K562 (cell line): Measurements from ENCODE around the gene PBXIP1. TPM values are rescaled to one million over a fixed set of nuclear protein-coding genes. Genes with fewer than 3 reads are reported as not detected.
A peak's percentile ranks its signal among the peaks of the same experiment; 100 is the strongest.

ENCODE experiments used
- CBX5 ChIP-seq: IDR thresholded peaks from 2 replicates; pipeline ENCODE4 v1.6.1; 2014; ENCODE audit warnings: low read depth, borderline replicate concordance
- CEBPG ChIP-seq, 3 experiments: fragments of 200-800 bp in 1 of 3; sonication (Bioruptor generic) in 1 of 3; sonication (generic) in 1 of 3; formaldehyde crosslinking in 1 of 3; IDR thresholded peaks in 2 of 3; conservative IDR thresholded peaks in 1 of 3; 2 replicates each; pipeline versions ENCODE4 v1.6.1 to v1.8.0; 2016 to 2022; ENCODE audit warnings: missing compliant biosample characterization in 2 of 3, missing genetic modification characterization in 2 of 3, mild to moderate bottlenecking in 1 of 3, missing genetic modification reagents in 1 of 3
- CHD1 ChIP-seq: fragments of 200-600 bp; sonication (generic); IDR thresholded peaks from one replicate; pipeline ENCODE4 v1.6.1; 2012; ENCODE audit warnings: mild to moderate bottlenecking, moderate library complexity, low read length, inconsistent platforms
- DDX20 ChIP-seq: fragments of 450-650 bp; IDR thresholded peaks from 2 replicates; pipeline ENCODE4 v1.6.1; 2016; ENCODE audit warnings: missing genetic modification characterization, low read depth, mild to moderate bottlenecking, missing compliant biosample characterization, moderate library complexity
- GTF2B ChIP-seq: IDR thresholded peaks from 2 replicates; pipeline ENCODE4 v1.6.1; 2011; ENCODE audit not compliant: insufficient read length; ENCODE audit errors: extremely low read depth
- HNRNPK ChIP-seq: fragments of 200-400 bp; formaldehyde crosslinking; IDR thresholded peaks from one replicate; pipeline ENCODE4 v1.6.1; 2018; ENCODE audit warnings: mild to moderate bottlenecking, low read depth, low read length; ENCODE audit not compliant: poor library complexity, severe bottlenecking
- NFE2 ChIP-seq: IDR thresholded peaks from 2 replicates; pipeline ENCODE4 v1.6.1; 2014; ENCODE audit warnings: antibody characterized with exemption, low read depth
- PCBP2 ChIP-seq: fragments of 200-400 bp; formaldehyde crosslinking; IDR thresholded peaks from 2 replicates; pipeline ENCODE4 v1.6.1; 2018; ENCODE audit warnings: low read length, low read depth, mild to moderate bottlenecking, moderate library complexity; ENCODE audit not compliant: poor library complexity, severe bottlenecking
- RAD21 ChIP-seq, 2 experiments: fragments of 250-450 bp in 1 of 2; fragments of 450-650 bp in 1 of 2; sonication (Bioruptor Pico) in 1 of 2; formaldehyde crosslinking in 1 of 2; IDR thresholded peaks in 1 of 2; conservative IDR thresholded peaks in 1 of 2; 2 replicates each; pipeline versions ENCODE4 v1.4.0 to v1.8.0; 2020 to 2022; ENCODE audit warnings: mild to moderate bottlenecking in 2 of 2, moderate library complexity in 1 of 2
- RBFOX2 ChIP-seq: fragments of 200-400 bp; formaldehyde crosslinking; IDR thresholded peaks from 2 replicates; pipeline ENCODE4 v1.6.1; 2017; ENCODE audit warnings: low read depth, mild to moderate bottlenecking, low read length, moderate library complexity
- SLC30A9 ChIP-seq: fragments of 250-450 bp; sonication (Bioruptor Pico); IDR thresholded peaks from 2 replicates; pipeline ENCODE4 v1.8.0; 2022; ENCODE audit warnings: mild to moderate bottlenecking, moderate library complexity
- ZBTB7A ChIP-seq: IDR thresholded peaks from 2 replicates; pipeline ENCODE4 v1.6.1; 2011; ENCODE audit warnings: low read depth, mild to moderate bottlenecking, low read length, moderate library complexity, borderline replicate concordance; ENCODE audit not compliant: control insufficient read depth
- ZNF165 ChIP-seq: fragments of 250-450 bp; sonication (Bioruptor Pico); IDR thresholded peaks from 2 replicates; pipeline ENCODE4 v1.4.0; 2020; ENCODE audit warnings: borderline replicate concordance
- ZNF584 ChIP-seq: fragments of 200-800 bp; sonication (Bioruptor generic); IDR thresholded peaks from 2 replicates; pipeline ENCODE4 v1.6.1; 2016; ENCODE audit warnings: low read depth, mild to moderate bottlenecking, missing genetic modification characterization, missing compliant biosample characterization
- ZNF75A ChIP-seq: fragments of 450-650 bp; formaldehyde crosslinking; IDR thresholded peaks from 2 replicates; pipeline ENCODE4 v1.4.0; 2020; ENCODE audit warnings: mild to moderate bottlenecking
- ZNF764 ChIP-seq: fragments of 250-450 bp; sonication (Bioruptor Pico); IDR thresholded peaks from 2 replicates; pipeline ENCODE4 v1.4.0; 2020; ENCODE audit warnings: low read depth, mild to moderate bottlenecking, moderate library complexity
- polyA plus RNA-seq, 8 experiments: library from polyadenylated mRNA; depleted of rRNA in 4 of 8; stranded (reverse) in 5 of 8; unstranded in 3 of 8; fragments of >200 nt; fragmentation: Nextera tagmentation in 2 of 8; fragmentation: Illumina TruSeq in 1 of 8; extraction: Ambion mirVana in 2 of 8; extraction: Trizol in 1 of 8; gene quantifications; 2 replicates each; pipeline versions ENCODE4 v1.2.1 to v1.2.3, GENCODE V29; 2011 to 2014; ENCODE audit warnings: inconsistent platforms in 1 of 8, missing spikeins in 1 of 8
- total RNA-seq, 7 experiments: library from RNA; depleted of rRNA in 6 of 7; stranded (reverse); fragments of >200 nt in 6 of 7; fragmentation: Illumina TruSeq in 2 of 7; extraction: Trizol in 2 of 7; gene quantifications; 2 replicates each; pipeline versions ENCODE4 v1.2.1 to v1.2.3, GENCODE V29; 2011 to 2021; ENCODE audit warnings: low replicate concordance in 1 of 7
- TF ChIP-seq, protein P1 (sequence below): fragments of 250-450 bp; sonication (Bioruptor Pico); IDR thresholded peaks from 2 replicates; pipeline ENCODE4 v1.5.0; 2021
- TF ChIP-seq, protein P2 (sequence below): fragments of 250-450 bp; sonication (Bioruptor Pico); IDR thresholded peaks from 2 replicates; pipeline ENCODE4 v1.8.0; 2022; ENCODE audit warnings: moderate library complexity, mild to moderate bottlenecking, inconsistent platforms
- TF ChIP-seq, protein P3 (sequence below): fragments of 250-450 bp; sonication (Bioruptor Pico); IDR thresholded peaks from 2 replicates; pipeline ENCODE4 v1.8.0; 2022; ENCODE audit warnings: moderate library complexity, mild to moderate bottlenecking, inconsistent platforms
- TF ChIP-seq, protein P4 (sequence below), 2 experiments: IDR thresholded peaks; 2 replicates each; pipeline ENCODE4 v1.6.1; 2012; ENCODE audit warnings: improper control_type of control experiment in 2 of 2, low read depth in 2 of 2, low read length in 2 of 2, borderline replicate concordance in 1 of 2

Gene PBXIP1
- total and polyA plus RNA-seq, 9 of the 15 experiments (the other 6 are each of a cell fraction or from before 2014, with no cell fraction given): 0.13 to 8.3 (median 5.8) TPM

DNA sequence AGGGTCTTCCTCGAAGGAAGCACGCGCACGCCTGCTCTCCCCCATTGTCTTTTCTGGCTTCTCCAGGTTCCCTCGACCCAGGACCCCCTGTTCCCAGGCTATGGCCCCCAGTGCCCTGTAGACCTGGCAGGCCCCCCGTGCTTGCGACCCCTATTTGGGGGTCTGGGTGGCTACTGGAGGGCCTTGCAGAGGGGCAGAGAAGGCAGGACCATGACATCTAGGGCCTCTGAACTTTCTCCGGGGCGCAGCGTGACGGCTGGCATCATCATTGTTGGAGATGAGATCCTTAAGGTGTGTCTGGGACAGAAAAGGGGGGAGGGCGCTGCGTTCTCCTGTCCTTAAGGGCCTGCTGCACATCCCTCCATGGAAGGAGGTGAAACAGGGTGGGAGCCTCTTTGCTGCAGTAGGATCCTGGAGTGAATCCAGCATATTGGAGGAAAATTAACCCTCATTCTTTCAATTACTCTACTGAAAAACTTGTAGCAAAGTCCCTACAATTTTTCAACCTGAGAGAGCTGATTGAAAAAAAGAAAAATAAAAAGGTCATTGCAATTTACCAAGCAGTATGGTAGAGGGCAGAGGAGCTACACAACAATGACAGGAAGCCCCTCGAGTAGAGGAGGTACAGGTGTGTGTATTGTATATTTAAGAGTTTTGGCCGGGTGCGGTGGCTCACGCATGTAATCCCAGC lies 28.0 kb upstream of the PBXIP1 start (continued):
- no peak for TF ChIP-seq ZNF75A (CRISPR knock-in tag)
- no peak for TF ChIP-seq CEBPG (CRISPR knock-in tag; IDR thresholded peaks at IDR 0.05)
- no peak for TF ChIP-seq CEBPG (tag; conservative IDR thresholded peaks at IDR 0.05 in 1 of 2, IDR thresholded peaks at IDR 0.05 in 1 of 2)
- TF ChIP-seq RAD21 (CRISPR knock-in tag; conservative IDR thresholded peaks at IDR 0.05 in 1 of 2, IDR thresholded peaks at IDR 0.05 in 1 of 2): 0 out of 4 replicates have a peak, but pooled peaks of 1 of the 2 experiments have one; percentile 9
- TF ChIP-seq, protein P1, sequence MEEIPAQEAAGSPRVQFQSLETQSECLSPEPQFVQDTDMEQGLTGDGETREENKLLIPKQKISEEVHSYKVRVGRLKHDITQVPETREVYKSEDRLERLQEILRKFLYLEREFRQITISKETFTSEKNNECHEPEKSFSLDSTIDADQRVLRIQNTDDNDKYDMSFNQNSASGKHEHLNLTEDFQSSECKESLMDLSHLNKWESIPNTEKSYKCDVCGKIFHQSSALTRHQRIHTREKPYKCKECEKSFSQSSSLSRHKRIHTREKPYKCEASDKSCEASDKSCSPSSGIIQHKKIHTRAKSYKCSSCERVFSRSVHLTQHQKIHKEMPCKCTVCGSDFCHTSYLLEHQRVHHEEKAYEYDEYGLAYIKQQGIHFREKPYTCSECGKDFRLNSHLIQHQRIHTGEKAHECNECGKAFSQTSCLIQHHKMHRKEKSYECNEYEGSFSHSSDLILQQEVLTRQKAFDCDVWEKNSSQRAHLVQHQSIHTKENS (CRISPR knock-in tag): no peak
- no peak for TF ChIP-seq SLC30A9 (CRISPR knock-in tag)
- TF ChIP-seq, protein P2, sequence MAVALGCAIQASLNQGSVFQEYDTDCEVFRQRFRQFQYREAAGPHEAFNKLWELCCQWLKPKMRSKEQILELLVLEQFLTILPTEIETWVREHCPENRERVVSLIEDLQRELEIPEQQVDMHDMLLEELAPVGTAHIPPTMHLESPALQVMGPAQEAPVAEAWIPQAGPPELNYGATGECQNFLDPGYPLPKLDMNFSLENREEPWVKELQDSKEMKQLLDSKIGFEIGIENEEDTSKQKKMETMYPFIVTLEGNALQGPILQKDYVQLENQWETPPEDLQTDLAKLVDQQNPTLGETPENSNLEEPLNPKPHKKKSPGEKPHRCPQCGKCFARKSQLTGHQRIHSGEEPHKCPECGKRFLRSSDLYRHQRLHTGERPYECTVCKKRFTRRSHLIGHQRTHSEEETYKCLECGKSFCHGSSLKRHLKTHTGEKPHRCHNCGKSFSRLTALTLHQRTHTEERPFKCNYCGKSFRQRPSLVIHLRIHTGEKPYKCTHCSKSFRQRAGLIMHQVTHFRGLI (CRISPR knock-in tag): no peak
- peak; percentile 63 for TF ChIP-seq ZBTB7A
- no peak for TF ChIP-seq ZNF764
- TF ChIP-seq DDX20: no peak
- TF ChIP-seq CBX5: no peak
- TF ChIP-seq RBFOX2: peak; percentile 64
- TF ChIP-seq, protein P3, sequence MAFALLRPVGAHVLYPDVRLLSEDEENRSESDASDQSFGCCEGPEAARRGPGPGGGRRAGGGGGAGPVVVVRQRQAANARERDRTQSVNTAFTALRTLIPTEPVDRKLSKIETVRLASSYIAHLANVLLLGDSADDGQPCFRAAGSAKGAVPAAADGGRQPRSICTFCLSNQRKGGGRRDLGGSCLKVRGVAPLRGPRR: no peak
- no peak for TF ChIP-seq PCBP2
- no peak for TF ChIP-seq HNRNPK
- TF ChIP-seq, protein P4, sequence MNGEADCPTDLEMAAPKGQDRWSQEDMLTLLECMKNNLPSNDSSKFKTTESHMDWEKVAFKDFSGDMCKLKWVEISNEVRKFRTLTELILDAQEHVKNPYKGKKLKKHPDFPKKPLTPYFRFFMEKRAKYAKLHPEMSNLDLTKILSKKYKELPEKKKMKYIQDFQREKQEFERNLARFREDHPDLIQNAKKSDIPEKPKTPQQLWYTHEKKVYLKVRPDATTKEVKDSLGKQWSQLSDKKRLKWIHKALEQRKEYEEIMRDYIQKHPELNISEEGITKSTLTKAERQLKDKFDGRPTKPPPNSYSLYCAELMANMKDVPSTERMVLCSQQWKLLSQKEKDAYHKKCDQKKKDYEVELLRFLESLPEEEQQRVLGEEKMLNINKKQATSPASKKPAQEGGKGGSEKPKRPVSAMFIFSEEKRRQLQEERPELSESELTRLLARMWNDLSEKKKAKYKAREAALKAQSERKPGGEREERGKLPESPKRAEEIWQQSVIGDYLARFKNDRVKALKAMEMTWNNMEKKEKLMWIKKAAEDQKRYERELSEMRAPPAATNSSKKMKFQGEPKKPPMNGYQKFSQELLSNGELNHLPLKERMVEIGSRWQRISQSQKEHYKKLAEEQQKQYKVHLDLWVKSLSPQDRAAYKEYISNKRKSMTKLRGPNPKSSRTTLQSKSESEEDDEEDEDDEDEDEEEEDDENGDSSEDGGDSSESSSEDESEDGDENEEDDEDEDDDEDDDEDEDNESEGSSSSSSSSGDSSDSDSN (IDR thresholded peaks at IDR 0.05; ENCODE audit: borderline replicate concordance in 1 of 2, low read depth in 2 of 2, low read length in 2 of 2): no peak
- TF ChIP-seq CHD1: no peak
- TF ChIP-seq ZNF165: no peak
- no peak for TF ChIP-seq ZNF584
- no peak for TF ChIP-seq NFE2
- no peak for TF ChIP-seq GTF2B
